PC-9 (cell line): Measurements from ENCODE around the gene NMNAT2. TPM values are rescaled to one million over a fixed set of nuclear protein-coding genes. Genes with fewer than 3 reads are reported as not detected.
A peak's percentile ranks its signal among the peaks of the same experiment; 100 is the strongest.

Source experiments
- BruUV-seq: library from RNA; stranded (reverse); fragments of 400-500 nt; replicated peaks from 2 replicates; lab custom pipeline; 2021; lab: Mats Ljungman, UMichigan
- CTCF ChIA-PET: fragments of 300-600 bp; sonication (Branson Sonifier 250); formaldehyde crosslinking; loops from one replicate; lab custom pipeline; 2022; ENCODE audit warnings: antibody characterized with exemption; lab: Charles Lee
- POLR2A ChIA-PET: fragments of 300-600 bp; sonication (Branson Sonifier 250); formaldehyde crosslinking; loops from one replicate; lab custom pipeline; 2022; ENCODE audit warnings: antibody characterized with exemption; ENCODE audit not compliant: unreplicated experiment; lab: Charles Lee
- DNase-seq, 2 experiments: peaks; one replicate each; pipeline versions ENCODE4 v3.0.0 to v3.0.0-alpha.2; 2015 to 2022; ENCODE audit warnings: mixed read lengths in 1 of 2
- H2AFZ ChIP-seq: fragments of 200-600 bp; sonication (generic); 2 replicates; pipeline ENCODE4 v1.8.1; 2017; ENCODE audit warnings: antibody characterized with exemption
- H3F3A ChIP-seq: fragments of 200-600 bp; sonication (generic); 2 replicates; pipeline ENCODE4 v1.8.1; 2017; ENCODE audit warnings: antibody characterized with exemption, mild to moderate bottlenecking, low read depth; ENCODE audit not compliant: insufficient read depth
- H3K27ac ChIP-seq: fragments of 200-600 bp; sonication (generic); 2 replicates; pipeline ENCODE4 v1.6.1; 2016; ENCODE audit warnings: mixed run types
- H3K27me3 ChIP-seq: fragments of 200-600 bp; sonication (generic); 2 replicates; pipeline ENCODE4 v1.6.1; 2016; ENCODE audit warnings: low read depth, mixed run types; ENCODE audit not compliant: insufficient read depth
- H3K36me3 ChIP-seq: fragments of 200-600 bp; sonication (generic); 2 replicates; pipeline ENCODE4 v1.6.1; 2016; ENCODE audit warnings: low read depth, mixed run types
- H3K4me1 ChIP-seq: fragments of 200-600 bp; sonication (generic); replicated peaks from 2 replicates; pipeline ENCODE4 v1.6.1; 2016; ENCODE audit warnings: mixed run types; ENCODE audit not compliant: insufficient read depth
- H3K4me2 ChIP-seq: fragments of 200-600 bp; sonication (generic); 2 replicates; pipeline ENCODE4 v1.6.1; 2017; ENCODE audit warnings: mixed run types
- H3K4me3 ChIP-seq: fragments of 200-600 bp; sonication (generic); 2 replicates; pipeline ENCODE4 v1.6.1; 2016; ENCODE audit warnings: mixed run types
- H3K79me2 ChIP-seq: fragments of 200-600 bp; sonication (generic); 2 replicates; pipeline ENCODE4 v1.6.1; 2017; ENCODE audit warnings: low read depth, mixed run types
- H3K9me2 ChIP-seq: fragments of 200-600 bp; sonication (generic); 2 replicates; pipeline ENCODE4 v1.8.1; 2017; ENCODE audit warnings: mild to moderate bottlenecking; ENCODE audit not compliant: insufficient read depth
- H3K9me3 ChIP-seq: fragments of 200-600 bp; sonication (generic); 2 replicates; pipeline ENCODE4 v1.8.1; 2016; ENCODE audit warnings: low read depth; ENCODE audit not compliant: insufficient read depth
- H4K20me1 ChIP-seq: fragments of 200-600 bp; sonication (generic); 2 replicates; pipeline ENCODE4 v1.8.1; 2017; ENCODE audit not compliant: insufficient read depth
- EZH2 ChIP-seq: fragments of 200-600 bp; sonication (generic); IDR thresholded peaks from 2 replicates; pipeline ENCODE4 v1.8.0; 2017; ENCODE audit warnings: antibody characterized with exemption, low read depth
- intact Hi-C: fragments of 100-400 bp; cut with micrococcal nuclease; formaldehyde crosslinking; loops from one replicate; pipeline ENCODE4 v1.10.0; 2022; ENCODE audit not compliant: unreplicated experiment
- total RNA-seq: library from RNA; stranded (reverse); gene quantifications from 2 replicates; pipeline ENCODE4 v1.2.3, GENCODE V29; 2021
- TF ChIP-seq, protein P1 (sequence below): fragments of 200-600 bp; sonication (generic); conservative IDR thresholded peaks from 2 replicates; pipeline ENCODE4 v1.6.1; 2017; ENCODE audit warnings: mixed run types, antibody characterized with exemption, mild to moderate bottlenecking, moderate library complexity

NMNAT2 gene
- total RNA-seq, 1 experiment from 2014 or later: 29.2 TPM

DNA sequence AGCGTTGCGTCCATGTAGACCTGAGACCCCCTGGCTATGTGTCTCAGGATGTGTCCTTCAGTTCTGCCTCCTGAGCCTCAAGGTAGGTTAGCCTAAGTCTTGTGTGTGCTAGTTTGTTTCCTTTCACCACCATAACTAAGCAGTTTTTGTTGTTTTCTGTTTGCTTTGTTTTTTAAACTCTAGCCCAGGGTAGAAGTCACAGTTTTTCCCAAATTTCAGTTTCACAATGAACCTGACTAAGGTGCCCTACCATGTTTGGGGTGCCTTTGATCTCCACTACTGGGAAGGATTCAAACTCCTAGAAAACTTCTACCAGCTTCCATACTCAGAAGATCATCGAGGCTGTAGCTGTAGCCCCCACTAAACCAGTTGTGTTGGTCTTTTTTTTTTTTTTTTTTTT, 39.3 kb upstream of the NMNAT2 start:
- no peak overlapping the region for H3K4me3 ChIP-seq
- H4K20me1 ChIP-seq: no peaks in the 10 kb centered on the region
- TF ChIP-seq, protein P1, sequence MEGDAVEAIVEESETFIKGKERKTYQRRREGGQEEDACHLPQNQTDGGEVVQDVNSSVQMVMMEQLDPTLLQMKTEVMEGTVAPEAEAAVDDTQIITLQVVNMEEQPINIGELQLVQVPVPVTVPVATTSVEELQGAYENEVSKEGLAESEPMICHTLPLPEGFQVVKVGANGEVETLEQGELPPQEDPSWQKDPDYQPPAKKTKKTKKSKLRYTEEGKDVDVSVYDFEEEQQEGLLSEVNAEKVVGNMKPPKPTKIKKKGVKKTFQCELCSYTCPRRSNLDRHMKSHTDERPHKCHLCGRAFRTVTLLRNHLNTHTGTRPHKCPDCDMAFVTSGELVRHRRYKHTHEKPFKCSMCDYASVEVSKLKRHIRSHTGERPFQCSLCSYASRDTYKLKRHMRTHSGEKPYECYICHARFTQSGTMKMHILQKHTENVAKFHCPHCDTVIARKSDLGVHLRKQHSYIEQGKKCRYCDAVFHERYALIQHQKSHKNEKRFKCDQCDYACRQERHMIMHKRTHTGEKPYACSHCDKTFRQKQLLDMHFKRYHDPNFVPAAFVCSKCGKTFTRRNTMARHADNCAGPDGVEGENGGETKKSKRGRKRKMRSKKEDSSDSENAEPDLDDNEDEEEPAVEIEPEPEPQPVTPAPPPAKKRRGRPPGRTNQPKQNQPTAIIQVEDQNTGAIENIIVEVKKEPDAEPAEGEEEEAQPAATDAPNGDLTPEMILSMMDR: no peak
- no peak for TF ChIP-seq EZH2
- intact Hi-C loops: no loop called here
- H3K36me3 ChIP-seq: no peaks in the 10 kb centered on the region
- ChIA-PET POLR2A (no interaction called here), CTCF (no interaction called here)
- H3K4me1 ChIP-seq: peaks cover 52% of the 10 kb centered on the region
- peaks cover 3% of the 10 kb centered on the region; the same call in 1 of the 2 replicates for H3K9me3 ChIP-seq
- no peak for DNase-seq
- H3K79me2 ChIP-seq: no peaks in the 10 kb centered on the region
- H3K4me2 ChIP-seq: no peak overlapping the region
- H3K9me2 ChIP-seq: no peaks in the 10 kb centered on the region
- H3K27ac ChIP-seq: no peak overlapping the region
- no TSS peak for BruUV-seq
- H2AFZ ChIP-seq: no peak overlapping the region
- peaks cover 39% of the 10 kb centered on the region for H3F3A ChIP-seq
- no peaks in the 10 kb centered on the region for H3K27me3 ChIP-seq

DNA sequence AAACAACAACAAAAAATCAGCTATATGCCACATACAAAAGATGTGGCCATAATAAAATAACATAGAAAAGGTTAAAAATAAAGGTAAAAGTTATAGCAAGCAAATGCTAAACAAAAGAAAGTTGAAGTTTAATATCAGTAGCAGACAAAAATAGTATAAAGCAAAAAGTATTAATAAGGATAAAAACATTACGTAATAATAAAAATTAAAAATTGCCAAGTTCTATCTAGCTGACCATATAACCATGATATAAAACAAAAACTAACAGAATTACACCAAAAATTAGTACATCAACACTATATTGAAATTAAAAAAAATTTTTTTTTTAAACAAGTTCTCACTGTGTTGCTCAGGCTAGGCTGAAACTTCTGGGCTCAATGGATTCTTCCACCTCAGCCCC, 38.6 kb upstream of the NMNAT2 start:
- Histone ChIP-seq H3K36me3 (no peaks in the 10 kb centered on the region), H3K79me2 (no peaks in the 10 kb centered on the region), H3K27me3 (no peaks in the 10 kb centered on the region), H3K27ac (no peak overlapping the region), H2AFZ (no peak overlapping the region), H3K4me3 (no peak overlapping the region), H3K4me2 (no peak overlapping the region), H3K9me2 (no peaks in the 10 kb centered on the region), H3F3A (peaks cover 39% of the 10 kb centered on the region), H3K9me3 (peaks cover 3% of the 10 kb centered on the region; the same call in 1 of the 2 replicates), H3K4me1 (peaks cover 46% of the 10 kb centered on the region), H4K20me1 (no peaks in the 10 kb centered on the region)
- POLR2A ChIA-PET: no interaction called here
- BruUV-seq: no TSS peak
- CTCF ChIA-PET: interaction anchor here (0.6 kb wide), 1 partner anchor 852 kb away, joined by 3 read pairs; no protein-coding TSS in a partner anchor
- no peak for TF ChIP-seq EZH2
- TF ChIP-seq, protein P1: no peak
- intact Hi-C loops: no loop called here
- DNase-seq: no peak

DNA sequence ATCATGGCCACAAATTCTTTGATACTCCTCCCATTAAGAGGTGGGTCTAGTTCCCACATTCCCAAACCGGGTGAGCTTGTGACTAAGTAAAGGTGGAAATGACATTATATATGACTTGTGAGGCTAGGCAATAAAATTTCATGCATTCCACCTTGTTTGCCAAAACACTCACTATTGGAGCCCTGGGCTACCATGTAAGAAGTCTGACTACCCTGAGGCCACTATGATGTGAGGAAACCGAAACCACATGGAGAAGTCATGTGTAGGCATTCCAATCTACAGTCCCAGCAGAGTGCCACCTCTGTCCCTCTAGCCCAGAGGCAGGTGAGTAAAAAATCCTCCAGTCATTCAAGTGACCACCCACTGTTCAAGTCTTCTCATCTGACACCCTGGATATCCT, 36.2 kb upstream of the NMNAT2 start:
- Histone ChIP-seq H3K27me3 (no peaks in the 10 kb centered on the region), H3F3A (peaks cover 27% of the 10 kb centered on the region), H3K9me3 (no peaks in the 10 kb centered on the region), H3K79me2 (no peaks in the 10 kb centered on the region), H4K20me1 (no peaks in the 10 kb centered on the region), H3K9me2 (no peaks in the 10 kb centered on the region), H2AFZ (peak overlapping the region; percentile 65; the same call in 1 of the 2 replicates), H3K4me3 (no peak overlapping the region), H3K4me1 (peaks cover 27% of the 10 kb centered on the region), H3K4me2 (peak overlapping the region; percentile 70), H3K36me3 (no peaks in the 10 kb centered on the region), H3K27ac (peak overlapping the region; percentile 98)
- peak; percentile 70 to 99 for DNase-seq
- no TSS peak for BruUV-seq
- intact Hi-C loops: loop anchor here (1.0 kb wide), 2 partner anchors 17 to 294 kb away; no protein-coding TSS in a partner anchor
- POLR2A ChIA-PET: interaction anchor here (0.5 to 0.6 kb wide), 3 partner anchors 8 to 136 kb away, joined by 3 to 4 read pairs (median 3); no protein-coding TSS in a partner anchor
- CTCF ChIA-PET: no interaction called here
- no peak for TF ChIP-seq EZH2
- TF ChIP-seq, protein P1: no peak
